Body of pancreas (tissue), 4 donors: ENCODE data around the gene AMACR.

Experiments used
- POLR2A ChIP-seq, 3 donors: fragments of 450-650 bp; IDR thresholded peaks; one replicate each; pipeline ENCODE4 v1.6.1; 2016; ENCODE audit warnings: antibody characterized with exemption in 3 of 3, mild to moderate bottlenecking in 2 of 3
- TF ChIP-seq, protein P1 (sequence below), 7 experiments: fragments of 450-650 bp in 4 of 7; fragments of 200-600 bp in 3 of 7; sonication (generic) in 3 of 7; IDR thresholded peaks; one replicate each; pipeline ENCODE4 v1.5.1; 2016 to 2019; ENCODE audit warnings: antibody characterized with exemption in 7 of 7

DNA sequence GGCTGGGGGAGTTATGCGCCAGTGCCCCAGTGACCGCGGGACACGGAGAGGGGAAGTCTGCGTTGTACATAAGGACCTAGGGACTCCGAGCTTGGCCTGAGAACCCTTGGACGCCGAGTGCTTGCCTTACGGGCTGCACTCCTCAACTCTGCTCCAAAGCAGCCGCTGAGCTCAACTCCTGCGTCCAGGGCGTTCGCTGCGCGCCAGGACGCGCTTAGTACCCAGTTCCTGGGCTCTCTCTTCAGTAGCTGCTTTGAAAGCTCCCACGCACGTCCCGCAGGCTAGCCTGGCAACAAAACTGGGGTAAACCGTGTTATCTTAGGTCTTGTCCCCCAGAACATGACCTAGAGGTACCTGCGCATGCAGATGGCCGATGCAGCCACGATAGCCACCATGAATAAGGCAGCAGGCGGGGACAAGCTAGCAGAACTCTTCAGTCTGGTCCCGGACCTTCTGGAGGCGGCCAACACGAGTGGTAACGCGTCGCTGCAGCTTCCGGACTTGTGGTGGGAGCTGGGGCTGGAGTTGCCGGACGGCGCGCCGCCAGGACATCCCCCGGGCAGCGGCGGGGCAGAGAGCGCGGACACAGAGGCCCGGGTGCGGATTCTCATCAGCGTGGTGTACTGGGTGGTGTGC is 71.4 kb downstream of the AMACR start, which contains the start of gene RXFP3:
- TF ChIP-seq, protein P1, sequence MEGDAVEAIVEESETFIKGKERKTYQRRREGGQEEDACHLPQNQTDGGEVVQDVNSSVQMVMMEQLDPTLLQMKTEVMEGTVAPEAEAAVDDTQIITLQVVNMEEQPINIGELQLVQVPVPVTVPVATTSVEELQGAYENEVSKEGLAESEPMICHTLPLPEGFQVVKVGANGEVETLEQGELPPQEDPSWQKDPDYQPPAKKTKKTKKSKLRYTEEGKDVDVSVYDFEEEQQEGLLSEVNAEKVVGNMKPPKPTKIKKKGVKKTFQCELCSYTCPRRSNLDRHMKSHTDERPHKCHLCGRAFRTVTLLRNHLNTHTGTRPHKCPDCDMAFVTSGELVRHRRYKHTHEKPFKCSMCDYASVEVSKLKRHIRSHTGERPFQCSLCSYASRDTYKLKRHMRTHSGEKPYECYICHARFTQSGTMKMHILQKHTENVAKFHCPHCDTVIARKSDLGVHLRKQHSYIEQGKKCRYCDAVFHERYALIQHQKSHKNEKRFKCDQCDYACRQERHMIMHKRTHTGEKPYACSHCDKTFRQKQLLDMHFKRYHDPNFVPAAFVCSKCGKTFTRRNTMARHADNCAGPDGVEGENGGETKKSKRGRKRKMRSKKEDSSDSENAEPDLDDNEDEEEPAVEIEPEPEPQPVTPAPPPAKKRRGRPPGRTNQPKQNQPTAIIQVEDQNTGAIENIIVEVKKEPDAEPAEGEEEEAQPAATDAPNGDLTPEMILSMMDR (IDR thresholded peaks at IDR 0.05) = no peak
- TF ChIP-seq POLR2A (IDR thresholded peaks at IDR 0.05) = no peak
